GM10248 (cell line): Measurements from ENCODE around the gene GRPEL2.

ENCODE experiments used
- CTCF ChIA-PET: fragments of 300-600 bp; sonication (Branson Sonifier 250); formaldehyde crosslinking; extraction: SDS; loops from one replicate; lab custom pipeline; 2021; ENCODE audit warnings: antibody characterized with exemption; lab: Yijun Ruan, JAX
- POLR2A ChIA-PET: fragments of 350-650 bp; sonication (Branson Sonifier 250); formaldehyde crosslinking; extraction: SDS; loops from one replicate; lab custom pipeline; 2020; ENCODE audit warnings: antibody characterized with exemption; lab: Yijun Ruan, JAX
- DNase-seq: peaks from one replicate; pipeline ENCODE4 v3.0.0; 2012; ENCODE audit errors: extremely low spot score
- CTCF ChIP-seq: IDR thresholded peaks from 2 replicates; pipeline ENCODE4 v1.5.1; 2012; ENCODE audit warnings: mild to moderate bottlenecking, low read depth; ENCODE audit errors: extremely low read depth, missing control alignments, control extremely low read depth

The GRPEL2 gene

GRCh38 chr5:149356391-149356790 lies 11.1 kb downstream of the GRPEL2 start:
- no peak for DNase-seq
- CTCF ChIA-PET = interaction anchor here (0.6 to 12.6 kb wide), 6 partner anchors 10 to 52 kb away, joined by 3 to 186 read pairs (median 4); no protein-coding TSS in a partner anchor
- POLR2A ChIA-PET = no interaction called here
- TF ChIP-seq CTCF = no peak

GRCh38 chr5:149357370-149358293 lies 12.3 kb downstream of the GRPEL2 start, which contains the start of gene PCYOX1L:
Gene PCYOX1L (plus strand): TSS chr5:149358046. CDS start chr5:149358069, 23 bp downstream.
- peak; percentile 98 for DNase-seq
- ChIA-PET POLR2A (interaction anchor here (1.5 kb wide), 1 partner anchor 13 kb away, joined by 5 read pairs; the partner anchor contains the start of gene GRPEL2), CTCF (interaction anchor here (0.9 to 12.6 kb wide), 9 partner anchors 12 to 194 kb away, joined by 3 to 186 read pairs (median 6); partner anchors contain the start of genes CSNK1A1 and GRPEL2)
- TF ChIP-seq CTCF = no peak

- DNase-seq = no peak
- CTCF ChIA-PET = interaction anchor here (0.9 to 12.6 kb wide), 8 partner anchors 11 to 193 kb away, joined by 3 to 186 read pairs (median 6); partner anchors contain the start of genes CSNK1A1 and GRPEL2
- TF ChIP-seq CTCF = no peak
Observed at GRCh38 chr5:149358294-149358651, 13.0 kb downstream of the GRPEL2 start.

GRCh38 chr5:149358868-149359495 lies 13.7 kb downstream of the GRPEL2 start:
- DNase-seq = no peak
- ChIA-PET CTCF (interaction anchor here (1.0 to 12.6 kb wide), 6 partner anchors 11 to 187 kb away, joined by 3 to 186 read pairs (median 6); partner anchors contain the start of gene GRPEL2), POLR2A (no interaction called here)
- no peak for TF ChIP-seq CTCF

More at GRCh38 chr5:149358294-149358651, 13.0 kb downstream of the GRPEL2 start:
- POLR2A ChIA-PET = interaction anchor here (1.5 kb wide), 1 partner anchor 13 kb away, joined by 5 read pairs; the partner anchor contains the start of gene GRPEL2

- ChIA-PET POLR2A (no interaction called here), CTCF (interaction anchor here (1.5 to 12.6 kb wide), 4 partner anchors 9 to 44 kb away, joined by 3 to 186 read pairs (median 12); partner anchors contain the start of gene GRPEL2)
- no peak for TF ChIP-seq CTCF
- DNase-seq = no peak
Observed at GRCh38 chr5:149360272-149360671, 15.0 kb downstream of the GRPEL2 start.

GRCh38 chr5:149362541-149362940 lies 17.2 kb downstream of the GRPEL2 start:
- no peak for TF ChIP-seq CTCF
- ChIA-PET CTCF (interaction anchor here (12.6 kb wide), 1 partner anchor 7 kb away, joined by 186 read pairs; no protein-coding TSS in a partner anchor), POLR2A (no interaction called here)
- no peak for DNase-seq
